Measurements from ENCODE around the gene TRMT2A.
"Not testable (repeated sequence)": the region's sequence is repeated elsewhere in the genome, so short reads cannot be mapped to it uniquely, and the experiment has no call there.

Gene TRMT2A

GRCh38 chr22:20083157-20083890 is 33.7 kb downstream of the TRMT2A start:
- no peak for DNase-seq

- no peak for DNase-seq
These were observed 36.0 kb downstream of the TRMT2A start for GRCh38 chr22:20080776-20081654.

- DNase-seq, result no peak
These were observed 36.6 kb downstream of the TRMT2A start for GRCh38 chr22:20080445-20080775.

GRCh38 chr22:20079745-20080444 is 37.1 kb downstream of the TRMT2A start, which contains the start of gene DGCR8:
Gene DGCR8, plus strand, starts transcription at chr22:20080241. Its CDS starts 5,723 bp downstream, at chr22:20085964.
- peak; percentile 77 for DNase-seq

DNA sequence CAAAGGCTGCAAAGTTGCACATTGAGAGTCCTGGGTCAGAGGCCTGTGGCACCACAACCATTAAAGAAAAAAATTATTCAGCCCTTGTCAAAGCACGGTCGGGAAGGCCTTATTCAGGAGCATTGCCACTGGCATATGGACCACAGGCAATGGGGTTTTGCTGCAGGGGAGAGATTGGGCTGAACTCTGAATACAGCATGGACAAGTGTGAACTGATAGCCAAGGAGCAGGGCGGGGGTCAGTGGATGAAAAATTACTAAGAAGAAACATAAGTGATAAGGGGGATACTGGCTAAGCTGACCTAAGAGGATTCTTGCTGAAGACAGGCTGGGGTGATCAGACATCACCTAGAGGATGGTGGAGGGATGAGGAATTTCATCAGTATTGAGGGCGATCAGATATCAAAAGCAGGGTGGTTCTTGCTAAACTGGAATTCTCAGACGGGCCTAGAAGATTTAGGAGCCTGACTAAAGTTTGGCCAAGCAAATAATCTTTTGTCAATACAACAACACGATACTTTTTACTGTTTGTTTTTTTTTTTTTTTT is 40.3 kb downstream of the TRMT2A start:
- DNase-seq, result no peak

- DNase-seq, result no peak
These were observed 45.5 kb downstream of the TRMT2A start for GRCh38 chr22:20071524-20071972.

GRCh38 chr22:20069331-20070042 is 47.5 kb downstream of the TRMT2A start:
- no peak for DNase-seq

DNA sequence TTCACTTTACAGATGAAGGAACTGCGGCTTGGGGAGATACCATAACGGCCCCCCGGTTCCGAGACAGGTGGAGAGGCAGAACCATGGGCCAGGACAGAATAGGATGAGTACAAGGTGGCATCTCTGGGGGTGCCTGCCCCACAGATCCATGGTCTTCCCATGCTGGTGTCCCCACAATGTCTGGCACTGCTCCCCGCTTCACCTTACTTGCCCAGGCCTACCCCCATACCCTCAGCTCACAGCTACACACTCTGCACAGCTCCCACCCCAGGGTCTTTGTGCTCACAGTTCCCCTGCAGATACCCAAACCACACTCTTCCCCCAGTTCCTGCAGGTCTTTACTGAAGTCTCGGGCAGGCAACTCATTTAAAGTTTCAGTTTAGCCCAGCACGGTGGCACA is 48.4 kb downstream of the TRMT2A start:
- DNase-seq, result no peak

DNA sequence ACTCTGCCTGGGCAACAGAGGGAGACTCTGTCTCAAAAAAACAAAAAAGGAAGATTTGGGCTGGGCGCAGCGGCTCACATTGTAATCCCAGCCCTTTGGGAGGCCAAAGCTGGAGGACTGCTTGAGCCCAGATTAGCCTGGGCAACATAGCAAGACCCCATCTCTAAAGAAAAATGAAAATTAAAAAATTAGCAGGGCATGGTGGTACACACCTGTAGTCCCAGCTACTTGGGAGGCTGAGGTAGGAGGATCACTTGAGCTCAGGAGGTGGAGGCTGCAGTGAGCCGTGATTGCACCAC is 49.7 kb downstream of the TRMT2A start:
- DNase-seq, result not testable (repeated sequence)

DNA sequence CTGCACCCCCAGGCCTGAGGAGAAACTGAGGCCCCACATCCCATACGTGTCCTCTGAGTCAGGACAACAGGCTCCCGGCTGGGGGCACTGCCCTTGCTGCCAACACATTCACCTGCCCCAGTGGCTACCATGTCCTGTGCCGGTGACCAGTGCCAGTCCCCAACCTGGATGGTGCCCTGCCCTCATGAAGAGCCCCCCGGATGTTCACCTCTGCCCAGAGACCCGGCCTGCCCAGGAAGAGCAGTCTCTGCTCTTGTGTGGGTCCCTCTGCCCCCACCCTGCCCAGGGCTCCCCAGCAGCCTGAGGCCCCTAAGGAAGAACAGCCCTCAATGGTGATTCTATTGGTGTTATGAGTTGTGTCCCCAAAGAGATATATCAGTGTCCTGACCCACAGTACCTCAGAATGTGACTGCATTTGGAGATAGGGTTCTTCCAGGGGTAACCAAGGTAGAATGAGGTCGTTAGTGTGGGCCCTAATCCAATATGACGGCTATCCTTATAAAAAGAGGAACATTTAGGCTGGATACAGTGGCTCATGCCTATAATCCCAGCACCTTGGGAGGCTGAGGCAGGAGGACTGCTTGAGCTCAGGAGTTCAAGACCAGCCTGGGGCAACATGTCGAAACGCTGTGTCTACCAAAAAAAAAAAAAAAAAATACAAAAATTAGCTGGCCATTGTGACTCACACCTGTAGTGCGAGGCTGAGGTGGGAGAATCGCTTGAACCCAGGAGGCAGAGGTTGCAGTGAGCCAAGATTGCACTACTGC is 50.2 kb downstream of the TRMT2A start:
- no peak for DNase-seq

- DNase-seq, result no peak
These were observed 51.0 kb downstream of the TRMT2A start for GRCh38 chr22:20065896-20066616.

- DNase-seq, result no peak
These were observed 52.3 kb downstream of the TRMT2A start for GRCh38 chr22:20064545-20065262.

DNA sequence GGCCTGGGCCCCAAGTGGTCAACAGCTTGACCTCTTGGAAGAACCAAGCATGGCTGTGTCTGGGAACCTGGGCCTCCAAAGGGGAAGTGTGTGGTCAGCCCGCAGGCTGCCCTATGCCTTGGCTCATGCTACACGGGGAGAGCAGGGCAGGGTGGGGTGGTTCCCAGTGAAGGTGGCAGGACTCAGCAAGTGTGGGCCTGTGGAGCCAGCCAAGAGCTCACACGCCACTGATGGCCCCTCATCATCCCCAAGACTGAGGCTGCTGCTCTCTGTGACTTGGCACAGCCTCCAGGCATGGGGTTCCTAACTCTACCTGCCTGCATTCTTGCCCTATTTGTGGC is 52.9 kb downstream of the TRMT2A start:
- DNase-seq, result no peak

GRCh38 chr22:20063271-20064139 is 53.5 kb downstream of the TRMT2A start:
- DNase-seq, result no peak

GRCh38 chr22:20062766-20063083 is 54.3 kb downstream of the TRMT2A start:
- no peak for DNase-seq

DNA sequence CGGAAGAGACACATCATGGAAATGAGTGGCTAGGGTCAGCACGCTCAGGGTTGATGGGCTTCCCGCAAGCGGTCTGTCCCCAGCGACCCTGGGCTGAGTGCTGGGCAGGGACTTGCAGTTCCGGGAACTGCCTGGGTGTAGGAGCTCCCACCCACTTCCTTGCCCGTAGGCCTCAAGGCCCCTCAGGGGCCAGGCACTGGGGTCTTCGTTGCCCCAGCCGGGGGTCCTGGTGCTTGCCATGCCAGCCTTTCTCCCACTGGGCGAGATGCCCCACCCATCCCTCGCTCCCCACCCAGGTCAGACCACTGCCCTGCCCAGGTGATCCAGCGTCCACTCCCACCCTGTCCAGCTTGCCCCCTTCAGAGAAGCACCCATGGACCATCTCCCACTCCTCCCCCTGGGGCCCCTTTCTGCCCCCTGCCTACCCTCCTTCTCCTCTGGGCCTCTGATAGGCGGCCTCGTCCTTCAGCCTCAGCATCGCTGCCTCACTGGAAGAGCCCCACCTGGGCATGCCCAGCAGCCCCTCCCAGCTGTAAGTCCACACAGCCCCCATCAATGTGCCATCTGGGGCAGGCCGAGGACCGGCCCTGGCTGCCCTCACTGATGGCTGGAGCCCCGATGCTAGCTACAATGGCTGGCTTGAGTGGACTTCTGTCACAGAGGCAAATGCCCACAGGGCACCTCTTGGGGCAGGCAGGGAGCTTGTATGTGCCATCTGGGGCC is 54.8 kb downstream of the TRMT2A start:
- no peak for DNase-seq

Data from NCI-H748 treated with DMSO at 0.1 percent for 48 hours (cell line).